CD8-positive, alpha-beta memory T cell (primary cell): ENCODE results near the gene KCNQ2. TPM values are rescaled to one million over a fixed set of nuclear protein-coding genes. Genes with fewer than 3 reads are reported as not detected.
"Not testable (repeated sequence)": the region's sequence is repeated elsewhere in the genome, so short reads cannot be mapped to it uniquely, and the experiment has no call there.

Source experiments
- CTCF ChIA-PET: fragments of 350-600 bp; sonication (Branson Sonifier 250); formaldehyde crosslinking; loops from one replicate; lab custom pipeline; 2021; ENCODE audit warnings: antibody characterized with exemption; lab: Charles Lee
- POLR2A ChIA-PET: fragments of 350-600 bp; sonication (Branson Sonifier 250); formaldehyde crosslinking; loops from one replicate; lab custom pipeline; 2021; ENCODE audit warnings: antibody characterized with exemption; lab: Charles Lee
- DNase-seq, 5 donors: peaks; one replicate each; pipeline versions ENCODE4 v3.0.0 to v3.0.0-alpha.2; 2020 to 2022; ENCODE audit warnings: mixed read lengths in 1 of 5
- H3K27ac ChIP-seq: one replicate; pipeline ENCODE4 v1.7.0; 2013; ENCODE audit warnings: low read depth, mild to moderate bottlenecking, low read length, moderate library complexity
- H3K27me3 ChIP-seq: 2 replicates; pipeline ENCODE4 v1.7.0; 2013; ENCODE audit warnings: low read length, mild to moderate bottlenecking; ENCODE audit not compliant: insufficient read depth, poor library complexity, severe bottlenecking
- H3K36me3 ChIP-seq: 2 replicates; pipeline ENCODE4 v1.7.0; 2013; ENCODE audit warnings: mild to moderate bottlenecking, low read length, moderate library complexity; ENCODE audit not compliant: insufficient read depth
- H3K4me1 ChIP-seq: 2 replicates; pipeline ENCODE4 v1.7.0; 2013; ENCODE audit warnings: mild to moderate bottlenecking, low read length, moderate library complexity; ENCODE audit not compliant: insufficient read depth
- H3K4me3 ChIP-seq: 2 replicates; pipeline ENCODE4 v1.7.0; 2013; ENCODE audit warnings: mild to moderate bottlenecking, low read length
- H3K9me3 ChIP-seq: 2 replicates; pipeline ENCODE4 v1.7.0; 2013; ENCODE audit warnings: mild to moderate bottlenecking, low read length
- H3K27ac Mint-ChIP-seq, 8 donors: one replicate each; pipeline ENCODE4 v1.8.0; 2020 to 2021; ENCODE audit warnings: mixed read lengths in 8 of 8, mild to moderate bottlenecking in 6 of 8, inconsistent platforms in 3 of 8, moderate library complexity in 3 of 8
- H3K27me3 Mint-ChIP-seq, 2 donors: one replicate each; pipeline ENCODE4 v1.8.0; 2020 to 2021; ENCODE audit warnings: mixed read lengths in 2 of 2, mild to moderate bottlenecking in 1 of 2, moderate library complexity in 1 of 2
- H3K36me3 Mint-ChIP-seq, 3 donors: one replicate each; pipeline ENCODE4 v1.8.0; 2020 to 2021; ENCODE audit warnings: mixed read lengths in 3 of 3, inconsistent platforms in 1 of 3, mild to moderate bottlenecking in 1 of 3
- H3K4me1 Mint-ChIP-seq, 3 donors: one replicate each; pipeline ENCODE4 v1.8.0; 2020 to 2021; ENCODE audit warnings: mixed read lengths in 3 of 3, inconsistent platforms in 1 of 3, mild to moderate bottlenecking in 1 of 3
- H3K4me3 Mint-ChIP-seq, 7 donors: one replicate each; pipeline ENCODE4 v1.8.0; 2020 to 2021; ENCODE audit warnings: mixed read lengths in 7 of 7, mild to moderate bottlenecking in 6 of 7, moderate library complexity in 4 of 7, inconsistent platforms in 2 of 7
- H3K9me3 Mint-ChIP-seq, 5 donors: one replicate each; pipeline ENCODE4 v1.8.0; 2020 to 2022; ENCODE audit warnings: mixed read lengths in 5 of 5, mild to moderate bottlenecking in 3 of 5, moderate library complexity in 2 of 5, inconsistent platforms in 1 of 5
- polyA plus RNA-seq: library from polyadenylated mRNA; unstranded; fragments of 300-500 nt; fragmentation: Illumina TruSeq; gene quantifications from one replicate; pipeline ENCODE4 v1.2.3, GENCODE V29; 2021
- total RNA-seq, 2 experiments: library from RNA; stranded (reverse); gene quantifications; one replicate each; pipeline ENCODE4 v1.2.3, GENCODE V29; 2021

Gene KCNQ2
- total and polyA plus RNA-seq, 3 experiments from 2014 or later: not detected

DNA sequence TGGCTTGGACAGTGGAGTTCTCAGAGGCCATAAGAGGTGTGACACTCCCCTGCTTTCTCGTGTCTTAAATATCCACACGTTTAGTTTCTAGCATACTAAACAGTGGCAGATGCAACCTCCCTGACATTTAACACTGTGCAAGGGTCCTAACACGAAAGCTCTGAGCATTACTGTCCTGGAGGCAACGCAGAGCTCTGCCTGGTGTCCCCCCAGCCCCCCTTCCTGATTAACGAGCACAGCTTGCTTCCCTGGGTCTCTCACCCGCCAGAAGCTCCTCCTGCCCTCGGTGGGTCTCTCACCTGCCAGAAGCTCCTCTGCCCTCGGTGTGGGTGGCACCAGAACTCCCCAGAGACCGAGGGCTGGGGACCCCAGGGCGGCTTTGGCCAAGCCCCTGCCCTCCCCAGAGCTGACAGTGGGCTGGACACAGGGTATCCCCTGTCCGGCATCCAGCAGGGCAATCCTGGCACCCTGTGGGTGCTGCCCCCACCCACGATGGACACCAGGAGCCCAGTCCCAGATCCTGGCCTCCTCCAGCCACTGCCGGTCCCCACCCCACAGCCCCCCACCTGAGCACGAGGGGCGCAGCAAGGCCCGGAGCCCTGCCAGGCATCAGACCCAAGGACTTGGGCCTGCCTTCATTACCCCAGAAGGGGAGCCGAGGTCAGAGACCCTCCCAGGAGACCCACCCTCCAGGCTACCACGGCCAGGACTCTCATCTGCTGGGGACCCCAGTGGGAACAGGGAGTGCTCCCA, 12.4 kb upstream of the KCNQ2 start:
- Histone ChIP-seq H3K27ac (no peak overlapping the region), H3K4me1 (no peaks in the 10 kb centered on the region), H3K9me3 (no peaks in the 10 kb centered on the region), H3K36me3 (no peaks in the 10 kb centered on the region), H3K4me3 (no peak overlapping the region), H3K27me3 (no peaks in the 10 kb centered on the region)
- H3K27ac Mint-ChIP-seq: peak overlapping the region in 1 of 8 donors; percentile 66
- peaks cover 21 to 29% of the 10 kb centered on the region in 2 donors for H3K27me3 Mint-ChIP-seq
- no peak overlapping the region for H3K4me3 Mint-ChIP-seq
- CTCF ChIA-PET: no interaction called here
- H3K9me3 Mint-ChIP-seq: no peaks in the 10 kb centered on the region
- no peaks in the 10 kb centered on the region for H3K36me3 Mint-ChIP-seq
- H3K4me1 Mint-ChIP-seq: peaks cover 0 to 3% (median 0%) of the 10 kb centered on the region in 3 donors
- DNase-seq: no peak
- POLR2A ChIA-PET: no interaction called here

DNA sequence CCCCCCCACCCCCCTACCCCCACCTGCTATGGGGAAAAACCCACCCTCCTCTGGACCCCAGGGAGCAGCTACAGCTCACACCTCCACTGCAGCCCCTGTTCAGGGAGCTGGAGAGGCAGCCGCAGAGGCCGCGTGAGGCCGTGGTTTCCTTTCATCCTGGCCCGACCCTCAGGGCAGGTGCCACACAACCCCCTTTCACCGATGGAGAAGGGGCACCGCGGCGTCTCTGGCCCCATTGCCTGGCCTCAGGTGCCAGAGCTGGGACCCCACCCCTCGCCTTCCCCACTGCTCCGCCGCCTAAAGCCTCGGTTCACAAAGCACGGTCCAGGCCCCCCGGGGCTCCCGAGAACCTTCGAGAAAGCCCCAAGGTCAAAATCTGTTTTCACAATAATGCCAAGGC, 11.8 kb upstream of the KCNQ2 start:
- Histone ChIP-seq H3K4me3 (no peak overlapping the region), H3K36me3 (no peaks in the 10 kb centered on the region), H3K27me3 (no peaks in the 10 kb centered on the region), H3K9me3 (no peaks in the 10 kb centered on the region), H3K27ac (no peak overlapping the region), H3K4me1 (no peaks in the 10 kb centered on the region)
- Mint-ChIP-seq H3K27me3 (peaks cover 23 to 33% of the 10 kb centered on the region in 2 donors), H3K27ac (peak overlapping the region in 1 of 8 donors; percentile 66), H3K4me3 (no peak overlapping the region), H3K9me3 (no peaks in the 10 kb centered on the region), H3K4me1 (peaks cover 0 to 3% (median 0%) of the 10 kb centered on the region in 3 donors), H3K36me3 (no peaks in the 10 kb centered on the region)
- CTCF ChIA-PET: no interaction called here
- POLR2A ChIA-PET: no interaction called here
- no peak for DNase-seq

DNA sequence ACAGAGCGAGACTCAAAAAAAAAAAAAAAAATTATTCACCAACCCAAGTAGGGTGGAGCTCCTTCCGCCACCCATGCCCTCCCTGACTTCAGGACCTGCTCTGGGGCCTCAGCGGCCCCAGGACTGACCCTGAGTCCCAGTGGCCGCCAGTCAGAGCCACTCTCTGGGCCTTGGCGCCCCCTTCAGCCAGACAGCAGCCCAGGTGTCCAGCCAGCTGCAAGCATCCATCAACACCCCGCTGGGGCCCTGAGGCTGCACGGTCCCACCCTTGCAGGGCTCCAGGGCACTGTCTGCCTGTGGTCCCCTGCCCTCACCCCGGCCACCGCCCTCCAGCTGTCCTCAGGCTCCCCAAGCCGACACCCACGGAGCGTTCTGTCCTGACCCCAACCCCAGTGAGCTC, 11.4 kb upstream of the KCNQ2 start:
- H3K27me3 ChIP-seq: no peaks in the 10 kb centered on the region
- ChIA-PET POLR2A (no interaction called here), CTCF (no interaction called here)
- no peaks in the 10 kb centered on the region for H3K9me3 Mint-ChIP-seq
- H3K27ac ChIP-seq: no peak overlapping the region
- no peaks in the 10 kb centered on the region for H3K4me1 ChIP-seq
- no peak overlapping the region for H3K4me3 ChIP-seq
- no peak overlapping the region for H3K27ac Mint-ChIP-seq
- peaks cover 23 to 33% of the 10 kb centered on the region in 2 donors for H3K27me3 Mint-ChIP-seq
- no peaks in the 10 kb centered on the region for H3K9me3 ChIP-seq
- DNase-seq: no peak
- no peaks in the 10 kb centered on the region for H3K36me3 ChIP-seq
- H3K36me3 Mint-ChIP-seq: no peaks in the 10 kb centered on the region
- no peak overlapping the region for H3K4me3 Mint-ChIP-seq
- peaks cover 0 to 3% (median 0%) of the 10 kb centered on the region in 3 donors for H3K4me1 Mint-ChIP-seq

DNA sequence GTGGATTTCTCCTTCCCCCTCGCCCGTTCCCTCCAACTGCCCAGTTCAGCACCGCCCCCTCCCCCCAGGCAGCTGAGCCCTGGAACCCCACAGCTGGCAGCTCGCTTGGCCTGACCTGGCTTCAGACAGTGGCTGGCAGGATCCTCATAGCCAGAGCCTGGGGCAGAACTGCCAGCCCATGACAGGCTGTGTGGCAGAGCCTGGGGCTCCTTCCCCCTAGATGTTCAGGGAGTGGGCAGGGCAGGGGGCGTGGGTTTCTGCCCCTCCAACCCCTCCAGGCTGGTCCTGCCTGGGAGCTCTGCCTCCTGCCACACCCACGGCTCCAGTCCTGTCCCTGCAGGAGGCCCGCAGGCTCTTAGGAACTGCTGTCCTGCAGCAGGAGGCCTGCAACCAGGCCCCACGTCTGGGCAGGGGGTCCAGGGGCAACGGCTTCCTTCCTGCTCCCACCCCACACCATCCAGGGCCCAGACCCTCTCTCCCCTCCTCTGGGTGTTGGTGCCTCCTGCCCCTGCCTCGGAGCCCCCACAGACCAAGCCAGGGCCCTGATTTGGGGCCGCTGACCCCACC, 9.6 kb upstream of the KCNQ2 start:
- POLR2A ChIA-PET: no interaction called here

DNA sequence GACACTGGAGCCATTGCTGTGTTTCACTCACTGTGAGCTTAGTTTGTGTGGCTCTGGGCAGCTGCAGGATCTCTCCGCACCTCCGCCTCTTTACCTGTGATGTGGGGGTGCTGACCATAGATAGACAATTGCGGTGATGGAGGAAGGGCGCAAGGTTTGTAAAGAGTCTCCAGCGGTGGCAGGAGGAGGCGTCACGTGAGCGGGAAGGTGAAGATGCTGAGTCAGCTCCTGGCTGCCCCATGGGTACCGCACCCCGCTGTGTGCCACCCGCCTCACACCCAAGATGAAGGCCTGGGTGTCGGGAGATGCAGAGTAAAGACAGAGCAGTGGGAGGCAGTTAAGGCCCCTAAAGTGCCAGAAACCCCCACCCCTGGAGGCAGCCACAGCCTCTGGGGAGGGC, 9.0 kb upstream of the KCNQ2 start:
- no peak for DNase-seq
- H3K9me3 Mint-ChIP-seq: no peaks in the 10 kb centered on the region
- no peaks in the 10 kb centered on the region for H3K4me1 ChIP-seq
- peaks cover 0 to 3% (median 0%) of the 10 kb centered on the region in 3 donors for H3K4me1 Mint-ChIP-seq
- peaks cover 31 to 47% of the 10 kb centered on the region in 2 donors for H3K27me3 Mint-ChIP-seq
- no peaks in the 10 kb centered on the region for H3K27me3 ChIP-seq
- H3K4me3 Mint-ChIP-seq: no peak overlapping the region
- H3K9me3 ChIP-seq: no peaks in the 10 kb centered on the region
- no peak overlapping the region for H3K27ac Mint-ChIP-seq
- H3K4me3 ChIP-seq: no peak overlapping the region
- H3K36me3 ChIP-seq: no peaks in the 10 kb centered on the region
- H3K27ac ChIP-seq: no peak overlapping the region
- ChIA-PET POLR2A (no interaction called here), CTCF (interaction anchor here (1.0 kb wide), 1 partner anchor 15 kb away, joined by 3 read pairs; no protein-coding TSS in a partner anchor)
- no peaks in the 10 kb centered on the region for H3K36me3 Mint-ChIP-seq

More for the DNA sequence above, 9.6 kb upstream of the KCNQ2 start:
- peaks cover 0 to 3% (median 0%) of the 10 kb centered on the region in 3 donors for H3K4me1 Mint-ChIP-seq
- no peak overlapping the region for H3K4me3 Mint-ChIP-seq
- no peaks in the 10 kb centered on the region for H3K36me3 ChIP-seq
- no peaks in the 10 kb centered on the region for H3K9me3 ChIP-seq
- no peak overlapping the region for H3K27ac Mint-ChIP-seq
- CTCF ChIA-PET: interaction anchor here (0.9 to 1.0 kb wide), 2 partner anchors 14 to 15 kb away, joined by 3 read pairs; no protein-coding TSS in a partner anchor
- H3K27ac ChIP-seq: no peak overlapping the region
- no peak overlapping the region for H3K4me3 ChIP-seq
- H3K4me1 ChIP-seq: no peaks in the 10 kb centered on the region
- H3K9me3 Mint-ChIP-seq: no peaks in the 10 kb centered on the region
- DNase-seq: no peak
- H3K36me3 Mint-ChIP-seq: no peaks in the 10 kb centered on the region
- peaks cover 27 to 44% of the 10 kb centered on the region in 2 donors for H3K27me3 Mint-ChIP-seq
- H3K27me3 ChIP-seq: no peaks in the 10 kb centered on the region

DNA sequence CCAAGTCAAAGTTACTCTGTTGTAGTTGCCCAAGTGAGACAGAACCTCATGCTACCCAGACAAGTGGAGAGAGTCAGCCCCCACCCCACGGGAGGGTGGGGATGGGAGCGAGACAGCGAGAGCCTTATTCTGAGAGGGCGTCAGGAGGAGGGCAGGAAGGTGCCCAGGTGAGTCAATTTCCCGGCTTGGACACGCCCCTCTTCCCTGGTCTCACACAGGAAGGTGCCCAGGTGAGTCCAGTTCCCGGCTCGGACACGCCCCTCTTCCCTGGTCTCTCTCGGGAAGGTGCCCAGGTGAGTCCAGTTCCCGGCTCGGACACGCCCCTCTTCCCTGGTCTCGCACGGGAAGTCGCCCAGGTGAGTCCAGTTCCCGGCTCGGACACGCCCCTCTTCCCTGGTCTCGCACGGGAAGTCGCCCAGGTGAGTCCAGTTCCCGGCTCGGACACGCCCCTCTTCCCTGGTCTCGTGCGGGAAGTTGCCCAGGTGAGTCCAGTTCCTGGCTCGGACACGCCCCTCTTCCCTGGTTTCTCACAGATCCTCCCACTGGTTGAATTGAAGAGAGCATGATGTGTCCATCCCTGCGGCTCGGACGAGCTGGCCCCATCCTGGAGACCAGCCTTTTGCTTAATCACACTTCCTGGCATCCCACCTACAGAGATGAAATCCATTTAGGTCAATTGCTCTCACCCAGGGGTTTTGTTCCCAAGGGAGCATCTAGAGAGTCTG, 7.4 kb upstream of the KCNQ2 start:
- H3K4me1 Mint-ChIP-seq, H3K27ac Mint-ChIP-seq, DNase-seq, H3K27ac ChIP-seq, H3K36me3 ChIP-seq, POLR2A ChIA-PET, CTCF ChIA-PET, H3K4me1 ChIP-seq, H3K4me3 ChIP-seq, H3K27me3 ChIP-seq, H3K4me3 Mint-ChIP-seq, H3K9me3 ChIP-seq, H3K9me3 Mint-ChIP-seq, H3K36me3 Mint-ChIP-seq: not testable (repeated sequence)
- peaks cover 28 to 52% of the 10 kb centered on the region in 2 donors for H3K27me3 Mint-ChIP-seq

DNA sequence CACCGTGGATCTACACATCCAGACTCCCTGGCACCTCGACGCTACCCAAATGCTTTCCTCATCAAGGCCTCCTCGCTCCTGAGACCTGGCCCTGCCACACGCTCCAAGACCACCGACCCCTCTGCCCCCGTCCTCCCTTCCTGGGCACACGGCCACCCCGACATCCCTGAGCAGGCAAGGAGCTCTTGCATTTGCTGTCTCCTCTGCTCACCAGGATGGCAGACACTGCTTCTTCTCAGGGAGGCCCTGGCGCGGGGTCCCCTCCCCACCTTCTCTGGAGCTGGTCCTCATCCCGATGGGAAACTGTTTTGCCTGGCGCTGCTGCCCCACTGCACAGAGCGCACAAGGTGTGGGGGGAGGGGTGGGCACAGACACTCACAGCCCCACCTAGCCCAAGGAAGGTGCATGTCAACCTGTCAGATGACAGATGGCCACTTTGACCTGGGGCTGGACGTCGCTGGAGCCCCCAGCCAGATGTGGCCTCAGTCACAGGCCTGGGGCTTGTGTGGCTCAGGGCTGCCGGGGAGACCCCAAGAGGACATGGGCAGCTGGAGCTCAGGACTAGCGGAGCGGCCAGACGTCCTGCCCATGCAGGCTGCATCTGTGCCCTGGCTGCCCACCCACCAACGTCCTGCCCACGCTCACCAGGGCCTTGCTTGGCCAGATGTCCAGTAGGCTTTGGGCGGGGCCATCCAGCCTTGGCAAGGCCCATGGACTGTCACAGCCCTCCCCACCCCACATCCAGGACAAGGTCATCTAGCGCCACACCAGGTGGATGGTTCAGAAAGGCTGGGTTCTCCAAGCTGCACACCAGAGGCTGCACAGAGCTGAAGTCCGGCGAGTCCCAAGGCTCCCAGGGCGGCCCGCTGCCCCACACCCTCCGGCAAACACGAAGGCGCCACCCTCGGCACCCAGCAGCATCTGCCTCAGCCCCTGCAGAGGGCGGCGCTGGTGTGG, 6.2 kb upstream of the KCNQ2 start:
- Histone ChIP-seq H3K27me3 (peaks cover 12% of the 10 kb centered on the region), H3K4me3 (no peak overlapping the region), H3K27ac (no peak overlapping the region), H3K9me3 (no peaks in the 10 kb centered on the region), H3K36me3 (no peaks in the 10 kb centered on the region), H3K4me1 (no peaks in the 10 kb centered on the region)
- ChIA-PET CTCF (interaction anchor here (1.0 kb wide), 1 partner anchor 18 kb away, joined by 3 read pairs; no protein-coding TSS in a partner anchor), POLR2A (interaction anchor here (0.5 kb wide), 1 partner anchor 53 kb away, joined by 4 read pairs; no protein-coding TSS in a partner anchor)
- Mint-ChIP-seq H3K36me3 (no peaks in the 10 kb centered on the region), H3K4me3 (no peak overlapping the region), H3K27ac (no peak overlapping the region), H3K9me3 (no peaks in the 10 kb centered on the region), H3K27me3 (peaks cover 38 to 57% of the 10 kb centered on the region in 2 donors), H3K4me1 (peaks cover 4 to 12% (median 8%) of the 10 kb centered on the region in 3 donors)
- no peak for DNase-seq
